Activated T-helper 2 cell treated with anti-CD3 and anti-CD28 coated beads, Interferon-gamma antibody, Interleukin-2, Interleukin-4, amounts not matched to agents 10 μg/mL and 5 μg/mL and 100 μg/mL, durations not matched to agents 14 hours and 24 hours and 36 hours (primary cell): ENCODE results near the gene NTPCR. TPM values are rescaled to one million over a fixed set of nuclear protein-coding genes. Genes with fewer than 3 reads are reported as not detected.

Experiments
- DNase-seq: peaks from one replicate; pipeline ENCODE4 v3.0.0; 2021; ENCODE audit warnings: low spot score
- H3K27ac Mint-ChIP-seq: one replicate; pipeline ENCODE4 v1.8.0; 2021; ENCODE audit warnings: mixed read lengths
- H3K27me3 Mint-ChIP-seq: one replicate; pipeline ENCODE4 v1.8.0; 2021; ENCODE audit warnings: low read depth, mixed read lengths
- H3K36me3 Mint-ChIP-seq: one replicate; pipeline ENCODE4 v1.8.0; 2021; ENCODE audit warnings: low read depth, mixed read lengths
- H3K4me1 Mint-ChIP-seq: one replicate; pipeline ENCODE4 v1.8.0; 2021; ENCODE audit warnings: low read depth, mixed read lengths
- H3K4me3 Mint-ChIP-seq: one replicate; pipeline ENCODE4 v1.8.0; 2021; ENCODE audit warnings: low read depth, mild to moderate bottlenecking, moderate library complexity, mixed read lengths
- H3K9me3 Mint-ChIP-seq: one replicate; pipeline ENCODE4 v1.8.0; 2021; ENCODE audit warnings: mixed read lengths
- intact Hi-C: fragments of 100-400 bp; cut with micrococcal nuclease; formaldehyde crosslinking; loops from one replicate; pipeline ENCODE4 v1.15.1; 2023
- total RNA-seq: library from RNA; stranded (reverse); gene quantifications from 2 replicates; pipeline ENCODE4 v1.2.3, GENCODE V29; 2022

Gene NTPCR
- total RNA-seq, 1 donor from 2014 or later, result 34.6 TPM

- intact Hi-C loops, result no loop called here
- H3K4me1 Mint-ChIP-seq, result no peaks in the 10 kb centered on the region
- no peaks in the 10 kb centered on the region for H3K9me3 Mint-ChIP-seq
- peaks cover 3% of the 10 kb centered on the region for H3K36me3 Mint-ChIP-seq
- DNase-seq, result no peak
- H3K4me3 Mint-ChIP-seq, result no peak overlapping the region
- H3K27ac Mint-ChIP-seq, result no peak overlapping the region
- no peaks in the 10 kb centered on the region for H3K27me3 Mint-ChIP-seq
Observed at GRCh38 chr1:232984577-232985425, 34.4 kb downstream of the NTPCR start.

DNA sequence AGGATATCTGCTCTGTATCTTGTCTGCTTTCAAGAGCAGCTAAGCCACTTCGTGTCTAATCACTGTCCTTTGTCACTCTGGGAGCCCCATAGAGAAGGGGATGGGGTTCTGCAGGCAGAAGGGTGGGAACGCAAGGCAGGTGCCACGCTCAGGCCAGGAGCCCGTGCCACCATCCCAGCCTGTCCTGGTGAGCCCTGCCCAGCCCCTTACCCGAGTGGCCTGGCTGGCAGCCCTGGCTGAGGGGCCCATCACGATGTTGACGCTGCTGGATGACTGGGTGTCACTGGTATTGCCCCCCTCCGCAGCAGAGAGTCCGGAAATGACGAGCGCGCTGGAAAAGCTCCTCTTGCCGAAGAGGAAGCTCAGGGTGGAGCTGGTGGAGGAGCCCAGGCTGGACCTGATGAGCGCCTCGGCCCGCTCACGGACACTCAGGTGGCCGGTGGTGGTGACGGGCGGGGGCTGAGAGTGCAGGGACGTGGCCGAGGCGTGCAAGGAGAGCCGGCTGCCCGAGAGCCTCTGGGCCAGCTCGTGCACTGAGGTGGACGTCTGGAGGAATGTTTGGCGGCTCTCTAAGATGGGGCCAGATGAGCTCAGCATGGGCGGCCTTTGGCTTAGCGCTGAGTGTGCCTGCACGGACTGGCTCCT lies 35.6 kb downstream of the NTPCR start:
- no peak overlapping the region for H3K27ac Mint-ChIP-seq
- intact Hi-C loops, result no loop called here

GRCh38 chr1:232986527-232986922 lies 36.1 kb downstream of the NTPCR start:
- Mint-ChIP-seq H3K27ac (no peak overlapping the region), H3K27me3 (no peaks in the 10 kb centered on the region), H3K4me3 (no peak overlapping the region), H3K36me3 (peaks cover 3% of the 10 kb centered on the region), H3K9me3 (no peaks in the 10 kb centered on the region), H3K4me1 (no peaks in the 10 kb centered on the region)
- intact Hi-C loops, result no loop called here
- no peak for DNase-seq

More for the DNA sequence above, 35.6 kb downstream of the NTPCR start:
- Mint-ChIP-seq H3K4me1 (no peaks in the 10 kb centered on the region), H3K27me3 (no peaks in the 10 kb centered on the region), H3K9me3 (no peaks in the 10 kb centered on the region), H3K4me3 (no peak overlapping the region), H3K36me3 (peaks cover 3% of the 10 kb centered on the region)
- DNase-seq, result no peak

- Mint-ChIP-seq H3K27ac (no peak overlapping the region), H3K4me3 (no peak overlapping the region), H3K27me3 (no peaks in the 10 kb centered on the region)
Observed at GRCh38 chr1:232987046-232987773, 36.8 kb downstream of the NTPCR start.

GRCh38 chr1:232987774-232988140 lies 37.3 kb downstream of the NTPCR start:
- Mint-ChIP-seq H3K4me1 (no peaks in the 10 kb centered on the region), H3K36me3 (peaks cover 14% of the 10 kb centered on the region), H3K27me3 (no peaks in the 10 kb centered on the region), H3K27ac (no peak overlapping the region), H3K4me3 (no peak overlapping the region), H3K9me3 (peaks cover 1% of the 10 kb centered on the region)
- no peak for DNase-seq
- intact Hi-C loops, result no loop called here

More at GRCh38 chr1:232987046-232987773, 36.8 kb downstream of the NTPCR start:
- intact Hi-C loops, result no loop called here
- H3K4me1 Mint-ChIP-seq, result no peaks in the 10 kb centered on the region
- DNase-seq, result no peak
- H3K9me3 Mint-ChIP-seq, result no peaks in the 10 kb centered on the region
- peaks cover 8% of the 10 kb centered on the region for H3K36me3 Mint-ChIP-seq

- Mint-ChIP-seq H3K27me3 (no peaks in the 10 kb centered on the region), H3K36me3 (peaks cover 21% of the 10 kb centered on the region), H3K4me3 (no peak overlapping the region), H3K4me1 (no peaks in the 10 kb centered on the region), H3K27ac (no peak overlapping the region), H3K9me3 (peaks cover 9% of the 10 kb centered on the region)
- no peak for DNase-seq
- intact Hi-C loops, result no loop called here
Observed at GRCh38 chr1:232988572-232989040, 38.2 kb downstream of the NTPCR start.

DNA sequence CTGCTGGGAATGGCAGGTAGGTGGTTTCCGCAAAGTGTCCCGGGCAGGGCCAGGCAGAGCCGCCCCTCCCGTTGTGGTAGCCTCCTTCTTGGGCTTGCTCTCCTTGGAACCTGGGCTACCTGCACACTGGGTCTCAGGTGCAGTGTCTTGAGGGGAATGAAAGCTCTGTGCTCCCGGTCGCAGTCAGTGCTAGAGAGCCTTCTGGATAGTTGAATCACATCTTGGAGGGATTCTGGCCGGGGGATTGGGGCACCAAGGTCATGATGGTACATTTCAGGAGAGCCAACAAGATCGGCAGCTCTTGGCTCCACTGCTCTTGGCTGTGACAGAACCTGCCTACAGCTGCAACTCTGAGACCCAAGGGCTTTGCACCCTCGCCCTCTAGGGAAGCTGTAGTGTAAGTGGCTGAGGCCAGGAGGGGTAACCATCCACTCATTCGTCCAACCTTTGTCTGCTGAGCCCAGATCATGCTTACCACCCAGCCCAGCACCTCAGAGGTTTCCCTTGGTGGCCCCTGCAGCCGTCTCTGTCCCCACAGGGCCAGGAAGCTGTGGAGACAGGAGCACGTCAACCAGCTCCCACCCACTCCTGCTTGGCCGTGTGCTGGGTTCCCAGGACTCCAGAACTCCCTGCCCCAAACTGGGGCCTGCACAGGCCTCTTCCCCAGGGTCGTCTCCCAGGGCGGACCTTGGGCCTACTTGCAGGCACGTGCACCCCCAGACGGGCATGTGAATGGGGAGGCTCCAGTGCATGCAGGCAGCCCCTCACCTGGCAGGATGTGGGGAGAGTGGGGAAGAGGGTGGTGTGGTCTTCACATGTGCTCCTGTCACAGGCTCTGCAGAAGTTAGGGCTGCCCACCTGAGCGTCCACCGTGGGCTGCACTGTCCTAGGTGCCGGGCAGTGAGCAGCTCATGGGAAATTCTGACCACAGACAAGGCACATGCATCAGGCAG lies 40.0 kb downstream of the NTPCR start:
- intact Hi-C loops, result no loop called here
- no peak for DNase-seq

GRCh38 chr1:232991238-232991637 lies 40.8 kb downstream of the NTPCR start:
- H3K27me3 Mint-ChIP-seq, result no peaks in the 10 kb centered on the region
- H3K36me3 Mint-ChIP-seq, result peaks cover 32% of the 10 kb centered on the region
- no peak for DNase-seq
- no peak overlapping the region for H3K4me3 Mint-ChIP-seq
- peaks cover 14% of the 10 kb centered on the region for H3K9me3 Mint-ChIP-seq
- intact Hi-C loops, result no loop called here
- H3K27ac Mint-ChIP-seq, result no peak overlapping the region
- no peaks in the 10 kb centered on the region for H3K4me1 Mint-ChIP-seq

More for the DNA sequence above, 40.0 kb downstream of the NTPCR start:
- H3K27me3 Mint-ChIP-seq, result no peaks in the 10 kb centered on the region
- no peak overlapping the region for H3K27ac Mint-ChIP-seq
- no peak overlapping the region for H3K4me3 Mint-ChIP-seq
- H3K4me1 Mint-ChIP-seq, result no peaks in the 10 kb centered on the region
- H3K9me3 Mint-ChIP-seq, result peaks cover 14% of the 10 kb centered on the region
- H3K36me3 Mint-ChIP-seq, result peaks cover 32% of the 10 kb centered on the region

GRCh38 chr1:232992227-232992626 lies 41.8 kb downstream of the NTPCR start:
- no peak overlapping the region for H3K4me3 Mint-ChIP-seq
- H3K36me3 Mint-ChIP-seq, result peaks cover 39% of the 10 kb centered on the region
- H3K4me1 Mint-ChIP-seq, result no peaks in the 10 kb centered on the region
- H3K9me3 Mint-ChIP-seq, result peaks cover 14% of the 10 kb centered on the region
- no peaks in the 10 kb centered on the region for H3K27me3 Mint-ChIP-seq
- no peak overlapping the region for H3K27ac Mint-ChIP-seq
- no peak for DNase-seq
- intact Hi-C loops, result no loop called here

GRCh38 chr1:232993555-232993954 lies 43.1 kb downstream of the NTPCR start:
- H3K9me3 Mint-ChIP-seq, result peaks cover 14% of the 10 kb centered on the region
- intact Hi-C loops, result no loop called here
- no peaks in the 10 kb centered on the region for H3K27me3 Mint-ChIP-seq
- H3K27ac Mint-ChIP-seq, result no peak overlapping the region
- peaks cover 51% of the 10 kb centered on the region for H3K36me3 Mint-ChIP-seq
- no peaks in the 10 kb centered on the region for H3K4me1 Mint-ChIP-seq
- no peak for DNase-seq
- no peak overlapping the region for H3K4me3 Mint-ChIP-seq

DNA sequence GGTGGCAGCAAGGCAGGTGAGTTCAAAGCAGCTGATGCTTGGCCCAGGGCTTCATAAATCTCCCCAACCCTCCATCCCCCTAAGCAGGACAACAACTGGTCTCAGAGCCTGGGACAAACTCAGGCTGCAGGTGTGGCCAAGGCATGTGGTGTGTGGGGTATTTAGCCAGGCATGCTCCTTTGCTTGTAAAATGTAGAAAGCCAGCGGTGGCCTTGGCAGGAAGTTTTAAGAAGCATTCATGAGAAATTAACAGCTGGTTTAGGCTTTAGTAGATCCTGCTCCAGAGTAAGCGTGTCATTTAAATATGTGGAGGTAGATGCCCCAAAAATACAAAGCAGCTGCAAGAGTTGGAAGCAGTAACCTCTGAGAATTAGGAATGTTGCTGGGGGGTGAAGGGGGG lies 44.8 kb downstream of the NTPCR start:
- H3K4me1 Mint-ChIP-seq, result no peaks in the 10 kb centered on the region
- no peak overlapping the region for H3K27ac Mint-ChIP-seq
- peaks cover 14% of the 10 kb centered on the region for H3K9me3 Mint-ChIP-seq
- peaks cover 54% of the 10 kb centered on the region for H3K36me3 Mint-ChIP-seq
- DNase-seq, result no peak
- intact Hi-C loops, result no loop called here
- no peaks in the 10 kb centered on the region for H3K27me3 Mint-ChIP-seq
- H3K4me3 Mint-ChIP-seq, result no peak overlapping the region

- Mint-ChIP-seq H3K36me3 (peaks cover 57% of the 10 kb centered on the region), H3K4me1 (no peaks in the 10 kb centered on the region), H3K4me3 (no peak overlapping the region), H3K9me3 (peaks cover 14% of the 10 kb centered on the region), H3K27me3 (no peaks in the 10 kb centered on the region), H3K27ac (no peak overlapping the region)
- intact Hi-C loops, result no loop called here
- DNase-seq, result no peak
Observed at GRCh38 chr1:232996143-232996542, 45.7 kb downstream of the NTPCR start.
